Sigmoid colon (tissue), 7 donors: ENCODE data around the gene CCT6B. TPM values are rescaled to one million over a fixed set of nuclear protein-coding genes. Genes with fewer than 3 reads are reported as not detected.
A peak's percentile ranks its signal among the peaks of the same experiment; 100 is the strongest.
"Not testable (repeated sequence)": the region's sequence is repeated elsewhere in the genome, so short reads cannot be mapped to it uniquely, and the experiment has no call there.

ENCODE experiments used
- DNase-seq: peaks from one replicate; pipeline ENCODE4 v3.0.0-alpha.2; 2019
- H3K27ac ChIP-seq, 4 donors: fragments of 200-600 bp; sonication (generic); one replicate each; pipeline ENCODE4 v1.5.1; 2016 to 2019; ENCODE audit warnings: mild to moderate bottlenecking in 1 of 4
- H3K27me3 ChIP-seq, 3 donors: fragments of 200-600 bp; sonication (generic); one replicate each; pipeline ENCODE4 v1.5.1; 2019; ENCODE audit warnings: mild to moderate bottlenecking in 1 of 3
- H3K36me3 ChIP-seq, 4 donors: fragments of 200-600 bp; sonication (generic); one replicate each; pipeline ENCODE4 v1.5.1; 2016 to 2019
- H3K4me1 ChIP-seq, 4 donors: fragments of 200-600 bp; sonication (generic); one replicate each; pipeline ENCODE4 v1.5.1; 2017 to 2019
- H3K4me3 ChIP-seq, 4 donors: fragments of 200-600 bp; sonication (generic); one replicate each; pipeline ENCODE4 v1.5.1; 2017 to 2019; ENCODE audit warnings: mild to moderate bottlenecking in 2 of 4, moderate library complexity in 1 of 4
- H3K9me3 ChIP-seq, 4 donors: fragments of 200-600 bp in 3 of 4; sonication (generic) in 3 of 4; one replicate each; pipeline versions ENCODE4 v1.5.1 to v1.6.1; 2013 to 2019
- EP300 ChIP-seq, 4 donors: sonication (generic); formaldehyde crosslinking; IDR thresholded peaks; one replicate each; pipeline ENCODE4 v1.6.1; 2017; ENCODE audit warnings: antibody characterized with exemption in 4 of 4
- POLR2A ChIP-seq, 2 donors: fragments of 450-650 bp; IDR thresholded peaks; one replicate each; pipeline ENCODE4 v1.6.1; 2016; ENCODE audit warnings: antibody characterized with exemption in 2 of 2, mild to moderate bottlenecking in 2 of 2, moderate library complexity in 2 of 2
- POLR2AphosphoS5 ChIP-seq, 4 donors: sonication (generic); formaldehyde crosslinking; IDR thresholded peaks; one replicate each; pipeline ENCODE4 v1.6.1; 2017; ENCODE audit warnings: antibody characterized with exemption in 4 of 4
- WGBS, 2 donors: extraction: QIAGEN DNeasy Blood & Tissue Kit; methylation state at CpG; one replicate each; pipeline ENCODE4 v1.1.7; 2013; 5-methylcytosine and 5-hydroxymethylcytosine counted together
- intact Hi-C: fragments of 100-400 bp; cut with DNase I; formaldehyde crosslinking; loops from one replicate; pipeline ENCODE4 v1.15.1; 2023
- polyA plus RNA-seq, 3 donors: library from polyadenylated mRNA; stranded (reverse); fragments of 200-250 nt; gene quantifications; one replicate each; pipeline ENCODE4 v1.2.3, GENCODE V29; 2013
- total RNA-seq, 4 donors: library from RNA; depleted of rRNA; stranded (reverse); fragments of >200 nt; gene quantifications; one replicate each; pipeline ENCODE4 v1.1.0, GENCODE V29; 2016
- TF ChIP-seq, protein P1 (sequence below), 4 experiments: fragments of 450-650 bp in 3 of 4; fragments of 200-600 bp in 1 of 4; IDR thresholded peaks; one replicate each; pipeline ENCODE4 v1.5.1; 2016 to 2019; ENCODE audit warnings: antibody characterized with exemption in 4 of 4, mild to moderate bottlenecking in 3 of 4, moderate library complexity in 2 of 4
- donor health status: healthy with polysubstance abuse.
- donor health status: Bipolar disorder and iron deficiency.
- donor health status: healthy.

The CCT6B gene
- total and polyA plus RNA-seq, 7 donors = 0.87 to 4.3 (median 3.3) TPM

DNA sequence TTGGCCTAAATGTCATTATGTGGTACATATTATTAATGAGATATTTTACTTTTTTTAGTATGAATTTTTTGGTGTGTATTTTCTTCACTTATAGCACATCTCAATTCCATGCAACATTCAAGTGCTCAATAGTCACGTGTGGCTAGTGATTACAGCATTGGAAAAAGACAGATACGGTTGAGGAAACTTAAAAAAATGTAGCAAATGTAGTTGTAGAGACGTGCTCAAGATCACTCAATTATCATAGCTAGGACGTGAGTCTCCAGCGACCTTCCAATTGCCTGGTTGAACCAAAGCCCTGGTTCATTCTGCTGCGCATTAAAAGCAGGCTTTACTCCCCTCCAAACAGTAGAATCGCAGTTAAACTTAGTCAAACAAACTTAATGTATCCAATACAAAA, 17.9 kb upstream of the CCT6B start:
- no peak for DNase-seq
- no peaks in the 10 kb centered on the region for H3K9me3 ChIP-seq
- H3K27ac ChIP-seq = peak overlapping the region in 3 of 4 donors; percentile 94 to 98 (median 98)
- intact Hi-C loops = no loop called here
- TF ChIP-seq POLR2AphosphoS5 (IDR thresholded peaks at IDR 0.05) (no peak), EP300 (IDR thresholded peaks at IDR 0.05) (no peak), POLR2A (IDR thresholded peaks at IDR 0.05) (no peak)
- TF ChIP-seq, protein P1, sequence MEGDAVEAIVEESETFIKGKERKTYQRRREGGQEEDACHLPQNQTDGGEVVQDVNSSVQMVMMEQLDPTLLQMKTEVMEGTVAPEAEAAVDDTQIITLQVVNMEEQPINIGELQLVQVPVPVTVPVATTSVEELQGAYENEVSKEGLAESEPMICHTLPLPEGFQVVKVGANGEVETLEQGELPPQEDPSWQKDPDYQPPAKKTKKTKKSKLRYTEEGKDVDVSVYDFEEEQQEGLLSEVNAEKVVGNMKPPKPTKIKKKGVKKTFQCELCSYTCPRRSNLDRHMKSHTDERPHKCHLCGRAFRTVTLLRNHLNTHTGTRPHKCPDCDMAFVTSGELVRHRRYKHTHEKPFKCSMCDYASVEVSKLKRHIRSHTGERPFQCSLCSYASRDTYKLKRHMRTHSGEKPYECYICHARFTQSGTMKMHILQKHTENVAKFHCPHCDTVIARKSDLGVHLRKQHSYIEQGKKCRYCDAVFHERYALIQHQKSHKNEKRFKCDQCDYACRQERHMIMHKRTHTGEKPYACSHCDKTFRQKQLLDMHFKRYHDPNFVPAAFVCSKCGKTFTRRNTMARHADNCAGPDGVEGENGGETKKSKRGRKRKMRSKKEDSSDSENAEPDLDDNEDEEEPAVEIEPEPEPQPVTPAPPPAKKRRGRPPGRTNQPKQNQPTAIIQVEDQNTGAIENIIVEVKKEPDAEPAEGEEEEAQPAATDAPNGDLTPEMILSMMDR (IDR thresholded peaks at IDR 0.05) = no peak
- 91 to 95% methylated on average over 7 of the region's 7 CpGs for WGBS, 2 donors
- peaks cover 0 to 36% (median 28%) of the 10 kb centered on the region in 4 donors for H3K4me1 ChIP-seq
- no peaks in the 10 kb centered on the region for H3K27me3 ChIP-seq
- peaks cover 0 to 9% (median 0%) of the 10 kb centered on the region in 4 donors for H3K36me3 ChIP-seq
- no peak overlapping the region for H3K4me3 ChIP-seq

DNA sequence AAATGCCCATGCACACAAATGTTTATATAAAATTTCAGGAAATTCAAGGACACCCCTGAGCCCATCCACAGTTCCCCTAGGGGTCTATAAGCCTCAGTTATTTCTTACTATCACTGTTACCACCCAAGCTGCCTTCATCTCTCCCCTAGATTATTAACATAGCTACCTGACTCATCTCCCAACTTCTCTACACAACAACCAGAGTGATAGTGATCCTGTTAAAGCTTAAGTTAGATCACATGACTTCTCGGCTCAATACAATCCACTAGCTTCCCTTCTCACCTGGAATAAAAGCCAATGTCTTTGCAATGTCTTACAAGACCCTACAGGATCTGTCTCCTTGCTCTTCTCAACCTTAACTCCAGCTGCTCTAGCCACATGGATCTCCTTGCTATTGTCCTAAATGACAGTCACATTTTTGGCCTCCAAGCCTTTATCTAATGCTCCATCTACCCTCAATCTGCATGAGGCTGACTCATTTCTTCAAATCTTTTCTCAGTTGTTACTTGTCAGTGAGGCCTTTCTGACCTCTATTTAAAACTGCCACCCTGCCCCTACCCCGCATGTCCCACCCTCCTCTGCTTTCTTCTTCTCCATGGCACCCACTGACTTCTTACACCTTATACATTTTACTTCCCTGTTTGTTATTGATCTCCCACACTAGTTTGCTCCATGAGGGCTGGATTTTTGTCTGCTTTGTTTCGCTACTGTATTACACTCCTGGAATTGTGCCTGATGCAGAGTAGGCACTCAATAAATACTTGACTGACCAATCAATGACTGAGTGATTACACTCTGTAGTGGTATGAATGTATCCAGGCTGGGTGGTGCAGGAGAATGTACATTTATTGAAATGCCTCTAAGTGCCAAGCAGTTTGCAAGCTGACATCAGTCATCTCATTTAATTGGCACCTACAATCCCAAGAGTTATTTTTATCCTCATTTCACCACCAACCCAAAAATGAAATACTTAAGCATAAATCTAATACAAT, 13.8 kb upstream of the CCT6B start:
- no peaks in the 10 kb centered on the region for H3K27me3 ChIP-seq
- intact Hi-C loops = no loop called here
- H3K9me3 ChIP-seq = no peaks in the 10 kb centered on the region
- H3K4me3 ChIP-seq = no peak overlapping the region
- H3K4me1 ChIP-seq = peaks cover 0 to 9% (median 7%) of the 10 kb centered on the region in 4 donors
- no peak for TF ChIP-seq POLR2A (IDR thresholded peaks at IDR 0.05)
- TF ChIP-seq, protein P1 (IDR thresholded peaks at IDR 0.05) = no peak
- WGBS, 2 donors = 85 to 92% methylated on average over 3 of the region's 3 CpGs
- H3K36me3 ChIP-seq = no peaks in the 10 kb centered on the region
- no peak overlapping the region for H3K27ac ChIP-seq
- DNase-seq = no peak

DNA sequence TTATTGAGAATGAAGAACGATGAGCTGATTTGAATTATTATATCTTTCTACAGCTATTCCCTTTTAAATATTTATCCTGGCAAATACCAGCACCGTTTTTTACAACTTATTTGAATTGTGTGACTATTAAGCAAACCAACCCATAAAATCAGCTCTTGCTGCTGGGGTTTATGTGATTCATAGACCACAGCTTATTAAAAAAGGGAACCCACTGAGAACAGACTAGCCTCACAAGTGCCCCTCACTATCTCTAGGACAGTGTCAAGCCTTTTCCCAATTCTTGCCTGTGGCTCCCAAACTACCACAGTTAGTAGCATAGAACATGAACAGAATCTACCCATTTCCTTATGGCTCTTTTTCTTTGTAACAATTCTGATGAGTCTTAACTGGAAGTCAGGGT, 12.9 kb upstream of the CCT6B start:
- WGBS, 2 donors = 20 to 37% methylated on average over 2 of the region's 2 CpGs
- no peak for DNase-seq
- Histone ChIP-seq H3K27ac (no peak overlapping the region), H3K36me3 (no peaks in the 10 kb centered on the region), H3K4me3 (no peak overlapping the region), H3K4me1 (peaks cover 0 to under 1% (median 0%) of the 10 kb centered on the region in 4 donors), H3K9me3 (no peaks in the 10 kb centered on the region), H3K27me3 (no peaks in the 10 kb centered on the region)
- intact Hi-C loops = no loop called here
- TF ChIP-seq, protein P1 (IDR thresholded peaks at IDR 0.05) = no peak
- TF ChIP-seq POLR2A (IDR thresholded peaks at IDR 0.05) (no peak), EP300 (IDR thresholded peaks at IDR 0.05) (no peak), POLR2AphosphoS5 (IDR thresholded peaks at IDR 0.05) (no peak)

DNA sequence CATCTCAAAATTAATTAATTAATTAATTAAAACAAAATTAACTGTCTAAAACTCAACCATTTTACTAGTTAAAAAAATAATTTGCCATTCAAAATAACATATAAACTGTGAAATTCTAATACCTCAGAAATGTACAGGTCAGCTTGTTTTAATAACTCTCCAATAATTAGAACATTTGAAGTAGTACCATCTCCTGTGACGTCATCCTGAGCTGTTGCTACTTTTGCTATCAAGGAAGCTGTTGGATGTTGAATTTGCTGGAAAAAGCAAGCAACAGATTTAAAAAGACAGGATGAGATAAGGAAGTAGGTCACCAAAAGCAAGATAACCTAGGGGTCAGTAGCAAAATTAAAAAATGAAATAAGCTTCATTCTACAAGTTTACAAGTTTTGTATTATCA, 2.8 kb downstream of the CCT6B start:
- Histone ChIP-seq H3K4me3 (no peak overlapping the region), H3K36me3 (peaks cover 0 to 3% (median 0%) of the 10 kb centered on the region in 4 donors), H3K4me1 (peaks cover 0 to 23% (median 19%) of the 10 kb centered on the region in 4 donors), H3K9me3 (no peaks in the 10 kb centered on the region), H3K27ac (no peak overlapping the region), H3K27me3 (no peaks in the 10 kb centered on the region)
- intact Hi-C loops = no loop called here
- no peak for DNase-seq
- TF ChIP-seq EP300 (IDR thresholded peaks at IDR 0.05) = no peak
- 80 to 88% methylated on average over 1 of the region's 1 CpG for WGBS, 2 donors

DNA sequence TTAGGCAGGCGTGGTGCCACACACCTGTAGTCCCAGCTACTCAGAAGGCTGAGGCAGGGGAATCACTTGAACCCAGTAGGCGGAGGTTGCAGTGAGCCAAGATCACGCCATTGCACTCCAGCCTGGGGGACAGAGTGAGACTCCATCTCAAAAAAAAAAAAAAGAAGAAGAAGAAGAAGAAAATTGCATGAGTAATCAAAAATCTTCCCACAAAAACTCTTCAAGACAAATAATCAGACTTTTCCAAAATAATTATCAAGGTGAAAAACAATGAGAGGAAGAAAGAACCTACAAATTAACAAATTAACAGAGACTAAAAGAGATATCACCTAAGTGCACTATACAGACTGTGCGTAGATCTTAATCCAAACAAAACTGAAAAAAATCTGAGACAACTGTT, 10.5 kb downstream of the CCT6B start:
- 92 to 94% methylated on average over 4 of the region's 4 CpGs for WGBS, 2 donors

More for the DNA sequence above, 10.5 kb downstream of the CCT6B start:
- H3K4me3 ChIP-seq, H3K4me1 ChIP-seq, DNase-seq, H3K9me3 ChIP-seq, H3K27me3 ChIP-seq, H3K36me3 ChIP-seq, H3K27ac ChIP-seq, intact Hi-C loops: not testable (repeated sequence)
